HEK293T (cell line): ENCODE data around the gene CKLF.

Experiments used
- ARNT ChIP-seq: fragments of 450-650 bp; IDR thresholded peaks from 2 replicates; pipeline ENCODE4 v1.6.1; 2017; ENCODE audit warnings: mild to moderate bottlenecking
- BHLHE40 ChIP-seq: fragments of 450-650 bp; IDR thresholded peaks from 2 replicates; pipeline ENCODE4 v1.6.1; 2016; ENCODE audit warnings: mild to moderate bottlenecking, moderate library complexity, borderline replicate concordance
- FOXA1 ChIP-seq: fragments of 450-650 bp; IDR thresholded peaks from 2 replicates; pipeline ENCODE4 v1.6.1; 2016; ENCODE audit warnings: mild to moderate bottlenecking
- FOXM1 ChIP-seq: fragments of 450-650 bp; IDR thresholded peaks from 2 replicates; pipeline ENCODE4 v1.6.1; 2017; ENCODE audit warnings: mild to moderate bottlenecking, borderline replicate concordance
- HDGF ChIP-seq: fragments of 450-650 bp; IDR thresholded peaks from 2 replicates; pipeline ENCODE4 v1.6.1; 2017; ENCODE audit warnings: antibody characterized with exemption, borderline replicate concordance
- L3MBTL2 ChIP-seq: fragments of 450-650 bp; conservative IDR thresholded peaks from 2 replicates; pipeline ENCODE4 v1.6.1; 2016; ENCODE audit warnings: mild to moderate bottlenecking
- LEF1 ChIP-seq: fragments of 450-650 bp; IDR thresholded peaks from 2 replicates; pipeline ENCODE4 v1.6.1; 2017; ENCODE audit warnings: mild to moderate bottlenecking, borderline replicate concordance
- NFRKB ChIP-seq: fragments of 450-650 bp; IDR thresholded peaks from 2 replicates; pipeline ENCODE4 v1.6.1; 2016; ENCODE audit warnings: mild to moderate bottlenecking, moderate library complexity
- SP1 ChIP-seq: fragments of 450-650 bp; IDR thresholded peaks from 2 replicates; pipeline ENCODE4 v1.6.1; 2017
- SUZ12 ChIP-seq: fragments of 450-650 bp; IDR thresholded peaks from 2 replicates; pipeline ENCODE4 v1.6.1; 2016; ENCODE audit warnings: mild to moderate bottlenecking
- TARDBP ChIP-seq: fragments of 450-650 bp; IDR thresholded peaks from 2 replicates; pipeline ENCODE4 v1.6.1; 2016
- ZNF384 ChIP-seq: fragments of 450-650 bp; IDR thresholded peaks from 2 replicates; pipeline ENCODE4 v1.6.1; 2016

- TF ChIP-seq FOXM1 (no peak), HDGF (no peak), FOXA1 (no peak), LEF1 (no peak), NFRKB (no peak), SP1 (no peak), TARDBP (no peak), L3MBTL2 (no peak), ZNF384 (no peak), BHLHE40 (no peak), SUZ12 (no peak), ARNT (no peak)
Observed at GRCh38 chr16:66604376-66605176, 52.2 kb downstream of the CKLF start, which contains the start of gene CMTM3.
